Renal cortical epithelial cell (primary cell): ENCODE measurements around the gene ENPP6. TPM values are rescaled to one million over a fixed set of nuclear protein-coding genes. Genes with fewer than 3 reads are reported as not detected.
"Not testable (repeated sequence)": the region's sequence is repeated elsewhere in the genome, so short reads cannot be mapped to it uniquely, and the experiment has no call there.

ENCODE experiments used
- DNase-seq: peaks from one replicate; pipeline ENCODE4 v3.0.0-alpha.2; 2011; ENCODE audit warnings: low read depth
- total RNA-seq: library from RNA; depleted of rRNA; stranded (reverse); fragments of >200 nt; gene quantifications from 2 replicates; pipeline ENCODE4 v1.2.3, GENCODE V29; 2014

ENPP6 gene
- total RNA-seq, 1 donor from 2014 or later, result under 0.01 TPM

GRCh38 chr4:184235526-184235925 is 17.9 kb upstream of the ENPP6 start:
- DNase-seq, result no peak

GRCh38 chr4:184234155-184234554 is 16.5 kb upstream of the ENPP6 start:
- no peak for DNase-seq

- DNase-seq, result no peak
Measured at GRCh38 chr4:184232975-184233374, 15.3 kb upstream of the ENPP6 start.

GRCh38 chr4:184232202-184232601 is 14.5 kb upstream of the ENPP6 start:
- DNase-seq, result peak; percentile 61

- DNase-seq, result no peak
Measured at GRCh38 chr4:184231573-184231972, 13.9 kb upstream of the ENPP6 start.

GRCh38 chr4:184228056-184228705 is 10.5 kb upstream of the ENPP6 start:
- DNase-seq, result no peak

- DNase-seq, result no peak
Measured at GRCh38 chr4:184216515-184216914, 1.2 kb downstream of the ENPP6 start.

- DNase-seq, result no peak
Measured at GRCh38 chr4:184215709-184216328, 1.9 kb downstream of the ENPP6 start.

- no peak for DNase-seq
Measured at GRCh38 chr4:184214931-184215330, 2.7 kb downstream of the ENPP6 start.

GRCh38 chr4:184207734-184208607 is 9.7 kb downstream of the ENPP6 start:
- not testable (repeated sequence) for DNase-seq

GRCh38 chr4:184205243-184205642 is 12.4 kb downstream of the ENPP6 start:
- no peak for DNase-seq

GRCh38 chr4:184203300-184203699 is 14.4 kb downstream of the ENPP6 start:
- DNase-seq, result no peak

- no peak for DNase-seq
Measured at GRCh38 chr4:184201179-184201578, 16.5 kb downstream of the ENPP6 start.

GRCh38 chr4:184200296-184200695 is 17.4 kb downstream of the ENPP6 start:
- no peak for DNase-seq

GRCh38 chr4:184199780-184200179 is 17.9 kb downstream of the ENPP6 start:
- DNase-seq, result no peak

GRCh38 chr4:184198190-184198589 is 19.5 kb downstream of the ENPP6 start:
- DNase-seq, result no peak

GRCh38 chr4:184197536-184198082 is 20.1 kb downstream of the ENPP6 start:
- no peak for DNase-seq

GRCh38 chr4:184196730-184197385 is 20.8 kb downstream of the ENPP6 start:
- no peak for DNase-seq

- no peak for DNase-seq
Measured at GRCh38 chr4:184193556-184194525, 23.8 kb downstream of the ENPP6 start.

- DNase-seq, result no peak
Measured at GRCh38 chr4:184192933-184193332, 24.7 kb downstream of the ENPP6 start.

- DNase-seq, result no peak
Measured at GRCh38 chr4:184191267-184191666, 26.4 kb downstream of the ENPP6 start.
